ENCODE measurements around the gene PTPRN2. TPM values are rescaled to one million over a fixed set of nuclear protein-coding genes. Genes with fewer than 3 reads are reported as not detected.

Gene PTPRN2
- total RNA-seq, 1 experiment from 2014 or later = 1.7 TPM

GRCh38 chr7:158411232-158411950 is 176.2 kb downstream of the PTPRN2 start:
- no peak overlapping the region for H2AFZ ChIP-seq (ENCODE audit: low read length)
- H3K4me1 ChIP-seq (ENCODE audit: low read length) = no peaks in the 10 kb centered on the region
- H3K9me3 ChIP-seq (ENCODE audit: low read length) = no peaks in the 10 kb centered on the region
- no peaks in the 10 kb centered on the region for H3K36me3 ChIP-seq (ENCODE audit: insufficient read depth, low read length)
- H3K9me2 ChIP-seq (replicated peaks; ENCODE audit: insufficient read depth, low read length) = no peaks in the 10 kb centered on the region
- no peak overlapping the region for H3K4me3 ChIP-seq (ENCODE audit: low read length)
- no peak for DNase-seq
- no peak overlapping the region for H3K9ac ChIP-seq (ENCODE audit: low read length)
- H3K79me2 ChIP-seq (ENCODE audit: low read length) = no peaks in the 10 kb centered on the region
- no peak overlapping the region for H3K4me2 ChIP-seq (ENCODE audit: low read depth, low read length, poor library complexity, severe bottlenecking)
- H3K27ac ChIP-seq (ENCODE audit: low read length) = no peak overlapping the region
- no peaks in the 10 kb centered on the region for H4K20me1 ChIP-seq (ENCODE audit: insufficient read depth, low read depth, low read length)
- H3K27me3 ChIP-seq (ENCODE audit: low read length) = no peaks in the 10 kb centered on the region

GRCh38 chr7:158410720-158411119 is 176.9 kb downstream of the PTPRN2 start:
- H3K36me3 ChIP-seq (ENCODE audit: insufficient read depth, low read length) = no peaks in the 10 kb centered on the region
- no peaks in the 10 kb centered on the region for H4K20me1 ChIP-seq (ENCODE audit: insufficient read depth, low read depth, low read length)
- H3K4me3 ChIP-seq (ENCODE audit: low read length) = no peak overlapping the region
- no peaks in the 10 kb centered on the region for H3K9me3 ChIP-seq (ENCODE audit: low read length)
- H3K9me2 ChIP-seq (replicated peaks; ENCODE audit: insufficient read depth, low read length) = no peaks in the 10 kb centered on the region
- no peak overlapping the region for H3K4me2 ChIP-seq (ENCODE audit: low read depth, low read length, poor library complexity, severe bottlenecking)
- H3K27ac ChIP-seq (ENCODE audit: low read length) = no peak overlapping the region
- no peak overlapping the region for H3K9ac ChIP-seq (ENCODE audit: low read length)
- no peak overlapping the region for H2AFZ ChIP-seq (ENCODE audit: low read length)
- no peaks in the 10 kb centered on the region for H3K27me3 ChIP-seq (ENCODE audit: low read length)
- H3K79me2 ChIP-seq (ENCODE audit: low read length) = no peaks in the 10 kb centered on the region
- no peaks in the 10 kb centered on the region for H3K4me1 ChIP-seq (ENCODE audit: low read length)
- no peak for DNase-seq

GRCh38 chr7:158409816-158410330 is 177.8 kb downstream of the PTPRN2 start:
- Histone ChIP-seq H4K20me1 (ENCODE audit: insufficient read depth, low read depth, low read length) (no peaks in the 10 kb centered on the region), H3K27ac (ENCODE audit: low read length) (no peak overlapping the region)

GRCh38 chr7:158409120-158409519 is 178.5 kb downstream of the PTPRN2 start:
- Histone ChIP-seq H3K27ac (ENCODE audit: low read length) (no peak overlapping the region), H3K4me1 (ENCODE audit: low read length) (no peaks in the 10 kb centered on the region), H3K9me2 (replicated peaks; ENCODE audit: insufficient read depth, low read length) (no peaks in the 10 kb centered on the region), H3K79me2 (ENCODE audit: low read length) (no peaks in the 10 kb centered on the region), H3K9ac (ENCODE audit: low read length) (no peak overlapping the region), H3K36me3 (ENCODE audit: insufficient read depth, low read length) (no peaks in the 10 kb centered on the region), H4K20me1 (ENCODE audit: insufficient read depth, low read depth, low read length) (no peaks in the 10 kb centered on the region), H3K4me3 (ENCODE audit: low read length) (no peak overlapping the region), H3K4me2 (ENCODE audit: low read depth, low read length, poor library complexity, severe bottlenecking) (no peak overlapping the region), H3K27me3 (ENCODE audit: low read length) (no peaks in the 10 kb centered on the region), H3K9me3 (ENCODE audit: low read length) (no peaks in the 10 kb centered on the region), H2AFZ (ENCODE audit: low read length) (no peak overlapping the region)
- DNase-seq = no peak

More at GRCh38 chr7:158409816-158410330, 177.8 kb downstream of the PTPRN2 start:
- H3K4me2 ChIP-seq (ENCODE audit: low read depth, low read length, poor library complexity, severe bottlenecking) = no peak overlapping the region
- no peak overlapping the region for H3K9ac ChIP-seq (ENCODE audit: low read length)
- no peaks in the 10 kb centered on the region for H3K79me2 ChIP-seq (ENCODE audit: low read length)
- H3K9me2 ChIP-seq (replicated peaks; ENCODE audit: insufficient read depth, low read length) = no peaks in the 10 kb centered on the region
- no peaks in the 10 kb centered on the region for H3K4me1 ChIP-seq (ENCODE audit: low read length)
- H3K9me3 ChIP-seq (ENCODE audit: low read length) = no peaks in the 10 kb centered on the region
- no peaks in the 10 kb centered on the region for H3K36me3 ChIP-seq (ENCODE audit: insufficient read depth, low read length)
- no peaks in the 10 kb centered on the region for H3K27me3 ChIP-seq (ENCODE audit: low read length)
- H2AFZ ChIP-seq (ENCODE audit: low read length) = no peak overlapping the region
- no peak for DNase-seq
- H3K4me3 ChIP-seq (ENCODE audit: low read length) = no peak overlapping the region

GRCh38 chr7:158408318-158408920 is 179.2 kb downstream of the PTPRN2 start:
- no peak for DNase-seq
- Histone ChIP-seq H3K27me3 (ENCODE audit: low read length) (no peaks in the 10 kb centered on the region), H3K27ac (ENCODE audit: low read length) (no peak overlapping the region), H3K9ac (ENCODE audit: low read length) (no peak overlapping the region), H3K4me2 (ENCODE audit: low read depth, low read length, poor library complexity, severe bottlenecking) (no peak overlapping the region), H3K79me2 (ENCODE audit: low read length) (no peaks in the 10 kb centered on the region), H3K9me3 (ENCODE audit: low read length) (no peaks in the 10 kb centered on the region), H3K4me3 (ENCODE audit: low read length) (no peak overlapping the region), H3K36me3 (ENCODE audit: insufficient read depth, low read length) (no peaks in the 10 kb centered on the region), H2AFZ (ENCODE audit: low read length) (no peak overlapping the region), H4K20me1 (ENCODE audit: insufficient read depth, low read depth, low read length) (no peaks in the 10 kb centered on the region), H3K4me1 (ENCODE audit: low read length) (no peaks in the 10 kb centered on the region), H3K9me2 (replicated peaks; ENCODE audit: insufficient read depth, low read length) (no peaks in the 10 kb centered on the region)

- no peak overlapping the region for H3K4me3 ChIP-seq (ENCODE audit: low read length)
- no peaks in the 10 kb centered on the region for H3K79me2 ChIP-seq (ENCODE audit: low read length)
- H3K4me1 ChIP-seq (ENCODE audit: low read length) = no peaks in the 10 kb centered on the region
- H3K9me3 ChIP-seq (ENCODE audit: low read length) = no peaks in the 10 kb centered on the region
- no peaks in the 10 kb centered on the region for H4K20me1 ChIP-seq (ENCODE audit: insufficient read depth, low read depth, low read length)
- no peak overlapping the region for H3K9ac ChIP-seq (ENCODE audit: low read length)
- H3K4me2 ChIP-seq (ENCODE audit: low read depth, low read length, poor library complexity, severe bottlenecking) = no peak overlapping the region
- no peaks in the 10 kb centered on the region for H3K9me2 ChIP-seq (replicated peaks; ENCODE audit: insufficient read depth, low read length)
- no peak overlapping the region for H2AFZ ChIP-seq (ENCODE audit: low read length)
- peak; percentile 87 for DNase-seq
- H3K36me3 ChIP-seq (ENCODE audit: insufficient read depth, low read length) = no peaks in the 10 kb centered on the region
- no peaks in the 10 kb centered on the region for H3K27me3 ChIP-seq (ENCODE audit: low read length)
- H3K27ac ChIP-seq (ENCODE audit: low read length) = no peak overlapping the region
Observed at GRCh38 chr7:158407581-158408317, 179.9 kb downstream of the PTPRN2 start.

- Histone ChIP-seq H3K4me3 (ENCODE audit: low read length) (no peak overlapping the region), H3K27me3 (ENCODE audit: low read length) (no peaks in the 10 kb centered on the region), H3K79me2 (ENCODE audit: low read length) (no peaks in the 10 kb centered on the region), H2AFZ (ENCODE audit: low read length) (no peak overlapping the region), H3K9me2 (replicated peaks; ENCODE audit: insufficient read depth, low read length) (no peaks in the 10 kb centered on the region), H3K4me2 (ENCODE audit: low read depth, low read length, poor library complexity, severe bottlenecking) (no peak overlapping the region), H3K4me1 (ENCODE audit: low read length) (no peaks in the 10 kb centered on the region), H4K20me1 (ENCODE audit: insufficient read depth, low read depth, low read length) (no peaks in the 10 kb centered on the region), H3K9me3 (ENCODE audit: low read length) (no peaks in the 10 kb centered on the region), H3K27ac (ENCODE audit: low read length) (no peak overlapping the region), H3K9ac (ENCODE audit: low read length) (no peak overlapping the region), H3K36me3 (ENCODE audit: insufficient read depth, low read length) (no peaks in the 10 kb centered on the region)
- DNase-seq = no peak
Observed at GRCh38 chr7:158406801-158407200, 180.8 kb downstream of the PTPRN2 start.

GRCh38 chr7:158406364-158406763 is 181.3 kb downstream of the PTPRN2 start:
- H3K4me1 ChIP-seq (ENCODE audit: low read length) = no peaks in the 10 kb centered on the region
- H3K4me2 ChIP-seq (ENCODE audit: low read depth, low read length, poor library complexity, severe bottlenecking) = no peak overlapping the region
- no peaks in the 10 kb centered on the region for H3K79me2 ChIP-seq (ENCODE audit: low read length)
- H3K9ac ChIP-seq (ENCODE audit: low read length) = no peak overlapping the region
- no peak overlapping the region for H3K4me3 ChIP-seq (ENCODE audit: low read length)
- no peaks in the 10 kb centered on the region for H3K9me3 ChIP-seq (ENCODE audit: low read length)
- no peaks in the 10 kb centered on the region for H3K27me3 ChIP-seq (ENCODE audit: low read length)
- no peak overlapping the region for H2AFZ ChIP-seq (ENCODE audit: low read length)
- H3K9me2 ChIP-seq (replicated peaks; ENCODE audit: insufficient read depth, low read length) = no peaks in the 10 kb centered on the region
- H3K27ac ChIP-seq (ENCODE audit: low read length) = no peak overlapping the region
- no peaks in the 10 kb centered on the region for H4K20me1 ChIP-seq (ENCODE audit: insufficient read depth, low read depth, low read length)
- H3K36me3 ChIP-seq (ENCODE audit: insufficient read depth, low read length) = no peaks in the 10 kb centered on the region
- DNase-seq = no peak
